H1 (cell line): ENCODE data around the gene MEX3B.

ENCODE experiments used
- ASH2L ChIP-seq: fragments of 200-600, 300-600 bp; sonication (generic); IDR thresholded peaks from one replicate; pipeline ENCODE4 v1.7.1; 2017; ENCODE audit warnings: low read length
- EP300 ChIP-seq, 2 experiments: IDR thresholded peaks; 1 replicate in 1 of 2; 2 replicates in 1 of 2; pipeline ENCODE4 v1.6.1; 2011 to 2012; ENCODE audit warnings: low read depth in 2 of 2, low read length in 2 of 2, mild to moderate bottlenecking in 2 of 2, borderline replicate concordance in 1 of 2, inconsistent platforms in 1 of 2, moderate library complexity in 1 of 2
- EZH2 ChIP-seq: fragments of 200-600 bp; sonication (generic); IDR thresholded peaks from 2 replicates; pipeline ENCODE4 v1.7.1; 2012; ENCODE audit warnings: low read depth, mild to moderate bottlenecking, moderate library complexity, low read length, inconsistent platforms; ENCODE audit not compliant: severe bottlenecking
- POLR2AphosphoS5 ChIP-seq: IDR thresholded peaks from 2 replicates; pipeline ENCODE4 v1.6.1; 2011; ENCODE audit warnings: low read depth, low read length
- SAP30 ChIP-seq: fragments of 300-600 bp; sonication (generic); IDR thresholded peaks from 2 replicates; pipeline ENCODE4 v1.7.1; 2012; ENCODE audit warnings: low read length, moderate library complexity, mild to moderate bottlenecking, inconsistent platforms; ENCODE audit not compliant: insufficient read depth, insufficient replicate concordance
- SP1 ChIP-seq: IDR thresholded peaks from 2 replicates; pipeline ENCODE4 v1.6.1; 2011; ENCODE audit warnings: low read depth, low read length
- SP2 ChIP-seq: IDR thresholded peaks from 2 replicates; pipeline ENCODE4 v1.6.1; 2012; ENCODE audit warnings: mild to moderate bottlenecking, low read length, inconsistent platforms
- TCF12 ChIP-seq: IDR thresholded peaks from 2 replicates; pipeline ENCODE4 v1.6.1; 2011; ENCODE audit warnings: low read depth, mild to moderate bottlenecking, low read length
- TF ChIP-seq, protein P1 (sequence below), 3 experiments: IDR thresholded peaks; 1 replicate in 2 of 3; 2 replicates in 1 of 3; pipeline versions ENCODE4 v1.5.1 to v1.6.1; 2011; ENCODE audit warnings: low read length in 3 of 3, mild to moderate bottlenecking in 3 of 3, inconsistent platforms in 2 of 3, low read depth in 1 of 3, moderate library complexity in 1 of 3; ENCODE audit not compliant: insufficient read depth in 1 of 3; ENCODE audit errors: control extremely low read depth in 1 of 3
- TF ChIP-seq, protein P2 (sequence below): IDR thresholded peaks from 2 replicates; pipeline ENCODE4 v1.6.1; 2012; ENCODE audit warnings: low read length, inconsistent platforms

DNA sequence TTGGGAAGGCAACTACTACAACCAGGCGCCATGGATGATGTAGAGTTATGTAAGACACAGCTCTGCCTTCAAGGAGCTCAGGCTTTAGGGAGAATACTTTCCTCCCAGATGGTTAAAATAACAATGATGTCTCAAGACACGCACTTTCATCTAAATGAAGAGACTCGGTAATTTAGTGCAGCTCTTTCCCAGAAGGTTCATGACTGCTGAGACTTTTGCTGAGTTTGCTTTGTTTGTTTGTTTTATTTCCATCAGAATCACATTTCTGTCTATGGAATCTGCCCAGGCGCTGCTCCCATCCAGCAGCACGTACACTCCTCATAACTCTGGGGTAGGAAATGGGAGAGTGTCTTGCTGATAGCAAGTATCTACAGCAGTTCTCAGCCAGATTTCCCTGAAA is 33.9 kb upstream of the MEX3B start:
- TF ChIP-seq SAP30 (no peak), EP300 (IDR thresholded peaks at IDR 0.05; ENCODE audit: borderline replicate concordance in 1 of 2, low read depth in 2 of 2, low read length in 2 of 2) (no peak), TCF12 (no peak), SP1 (no peak), EZH2 (no peak), SP2 (no peak), ASH2L (no peak), POLR2AphosphoS5 (no peak)
- TF ChIP-seq, protein P1, sequence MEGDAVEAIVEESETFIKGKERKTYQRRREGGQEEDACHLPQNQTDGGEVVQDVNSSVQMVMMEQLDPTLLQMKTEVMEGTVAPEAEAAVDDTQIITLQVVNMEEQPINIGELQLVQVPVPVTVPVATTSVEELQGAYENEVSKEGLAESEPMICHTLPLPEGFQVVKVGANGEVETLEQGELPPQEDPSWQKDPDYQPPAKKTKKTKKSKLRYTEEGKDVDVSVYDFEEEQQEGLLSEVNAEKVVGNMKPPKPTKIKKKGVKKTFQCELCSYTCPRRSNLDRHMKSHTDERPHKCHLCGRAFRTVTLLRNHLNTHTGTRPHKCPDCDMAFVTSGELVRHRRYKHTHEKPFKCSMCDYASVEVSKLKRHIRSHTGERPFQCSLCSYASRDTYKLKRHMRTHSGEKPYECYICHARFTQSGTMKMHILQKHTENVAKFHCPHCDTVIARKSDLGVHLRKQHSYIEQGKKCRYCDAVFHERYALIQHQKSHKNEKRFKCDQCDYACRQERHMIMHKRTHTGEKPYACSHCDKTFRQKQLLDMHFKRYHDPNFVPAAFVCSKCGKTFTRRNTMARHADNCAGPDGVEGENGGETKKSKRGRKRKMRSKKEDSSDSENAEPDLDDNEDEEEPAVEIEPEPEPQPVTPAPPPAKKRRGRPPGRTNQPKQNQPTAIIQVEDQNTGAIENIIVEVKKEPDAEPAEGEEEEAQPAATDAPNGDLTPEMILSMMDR (IDR thresholded peaks at IDR 0.05; ENCODE audit: control extremely low read depth in 1 of 3, insufficient read depth in 1 of 3, low read depth in 1 of 3, low read length in 3 of 3): no peak
- TF ChIP-seq, protein P2, sequence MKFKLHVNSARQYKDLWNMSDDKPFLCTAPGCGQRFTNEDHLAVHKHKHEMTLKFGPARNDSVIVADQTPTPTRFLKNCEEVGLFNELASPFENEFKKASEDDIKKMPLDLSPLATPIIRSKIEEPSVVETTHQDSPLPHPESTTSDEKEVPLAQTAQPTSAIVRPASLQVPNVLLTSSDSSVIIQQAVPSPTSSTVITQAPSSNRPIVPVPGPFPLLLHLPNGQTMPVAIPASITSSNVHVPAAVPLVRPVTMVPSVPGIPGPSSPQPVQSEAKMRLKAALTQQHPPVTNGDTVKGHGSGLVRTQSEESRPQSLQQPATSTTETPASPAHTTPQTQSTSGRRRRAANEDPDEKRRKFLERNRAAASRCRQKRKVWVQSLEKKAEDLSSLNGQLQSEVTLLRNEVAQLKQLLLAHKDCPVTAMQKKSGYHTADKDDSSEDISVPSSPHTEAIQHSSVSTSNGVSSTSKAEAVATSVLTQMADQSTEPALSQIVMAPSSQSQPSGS: no peak
